Osteocyte (in vitro differentiated cells): ENCODE data around the gene GPD1L. TPM values are rescaled to one million over a fixed set of nuclear protein-coding genes. Genes with fewer than 3 reads are reported as not detected.
"Not testable (repeated sequence)": the region's sequence is repeated elsewhere in the genome, so short reads cannot be mapped to it uniquely, and the experiment has no call there.

ENCODE experiments used
- DNase-seq: peaks from one replicate; pipeline ENCODE4 v3.0.0; 2021; ENCODE audit warnings: mixed read lengths; ENCODE audit not compliant: unreplicated experiment; ENCODE audit errors: extremely low spot score
- H3K27ac Mint-ChIP-seq: one replicate; pipeline ENCODE4 v1.8.0; 2021; ENCODE audit warnings: mild to moderate bottlenecking, mixed read lengths; ENCODE audit not compliant: unreplicated experiment
- H3K27me3 Mint-ChIP-seq: one replicate; pipeline ENCODE4 v1.8.0; 2021; ENCODE audit warnings: mixed read lengths; ENCODE audit not compliant: unreplicated experiment
- H3K36me3 Mint-ChIP-seq: one replicate; pipeline ENCODE4 v1.8.0; 2021; ENCODE audit warnings: mixed read lengths; ENCODE audit not compliant: unreplicated experiment
- H3K4me1 Mint-ChIP-seq: one replicate; pipeline ENCODE4 v1.8.0; 2021; ENCODE audit warnings: mixed read lengths; ENCODE audit not compliant: unreplicated experiment
- H3K4me3 Mint-ChIP-seq: one replicate; pipeline ENCODE4 v1.8.0; 2021; ENCODE audit warnings: mild to moderate bottlenecking, moderate library complexity, mixed read lengths; ENCODE audit not compliant: unreplicated experiment
- H3K9me3 Mint-ChIP-seq: one replicate; pipeline ENCODE4 v1.8.0; 2021; ENCODE audit warnings: mixed read lengths; ENCODE audit not compliant: unreplicated experiment
- CTCF ChIP-seq: fragments of 200-600 bp; sonication (generic); IDR thresholded peaks from 2 replicates; pipeline ENCODE4 v1.5.0; 2021; ENCODE audit warnings: antibody characterized with exemption, mild to moderate bottlenecking, moderate library complexity
- total RNA-seq: library from RNA; stranded (reverse); gene quantifications from 2 replicates; pipeline ENCODE4 v1.2.1, GENCODE V29; 2021

Gene GPD1L
- total RNA-seq, 1 donor from 2014 or later: 9.1 TPM

GRCh38 chr3:32105291-32106131 lies 909 bp upstream of the GPD1L start:
- DNase-seq: no peak
- no peak for TF ChIP-seq CTCF
- peak overlapping the region; percentile 63 for H3K4me3 Mint-ChIP-seq
- H3K9me3 Mint-ChIP-seq: peaks cover 10% of the 10 kb centered on the region
- H3K36me3 Mint-ChIP-seq: peaks cover 6% of the 10 kb centered on the region
- no peaks in the 10 kb centered on the region for H3K27me3 Mint-ChIP-seq
- peak overlapping the region; percentile 56 for H3K27ac Mint-ChIP-seq
- H3K4me1 Mint-ChIP-seq: peaks cover 22% of the 10 kb centered on the region

- H3K27me3 Mint-ChIP-seq: no peaks in the 10 kb centered on the region
- DNase-seq: no peak
- peaks cover 22% of the 10 kb centered on the region for H3K4me1 Mint-ChIP-seq
- no peak for TF ChIP-seq CTCF
- peaks cover 5% of the 10 kb centered on the region for H3K9me3 Mint-ChIP-seq
- peak overlapping the region; percentile 34 for H3K27ac Mint-ChIP-seq
- peak overlapping the region; percentile 87 for H3K4me3 Mint-ChIP-seq
- H3K36me3 Mint-ChIP-seq: peaks cover 2% of the 10 kb centered on the region
These were observed 526 bp downstream of the GPD1L start for GRCh38 chr3:32106929-32107362.

- not testable (repeated sequence) for H3K36me3 Mint-ChIP-seq, H3K27ac Mint-ChIP-seq, H3K27me3 Mint-ChIP-seq, DNase-seq, H3K9me3 Mint-ChIP-seq, H3K4me3 Mint-ChIP-seq
- peaks cover 24% of the 10 kb centered on the region for H3K4me1 Mint-ChIP-seq
These were observed 1.8 kb downstream of the GPD1L start for GRCh38 chr3:32108224-32108623.

GRCh38 chr3:32109256-32109655 lies 2.8 kb downstream of the GPD1L start:
- H3K4me1 Mint-ChIP-seq: peaks cover 24% of the 10 kb centered on the region
- no peaks in the 10 kb centered on the region for H3K36me3 Mint-ChIP-seq
- no peak for DNase-seq
- no peak overlapping the region for H3K4me3 Mint-ChIP-seq
- no peak overlapping the region for H3K27ac Mint-ChIP-seq
- H3K27me3 Mint-ChIP-seq: no peaks in the 10 kb centered on the region
- no peaks in the 10 kb centered on the region for H3K9me3 Mint-ChIP-seq
- TF ChIP-seq CTCF: no peak

- no peak for DNase-seq
- peaks cover 21% of the 10 kb centered on the region for H3K4me1 Mint-ChIP-seq
- H3K27me3 Mint-ChIP-seq: no peaks in the 10 kb centered on the region
- TF ChIP-seq CTCF: no peak
- H3K36me3 Mint-ChIP-seq: no peaks in the 10 kb centered on the region
- no peak overlapping the region for H3K27ac Mint-ChIP-seq
- no peaks in the 10 kb centered on the region for H3K9me3 Mint-ChIP-seq
- H3K4me3 Mint-ChIP-seq: no peak overlapping the region
These were observed 3.9 kb downstream of the GPD1L start for GRCh38 chr3:32110233-32110760.
